K562 (cell line): ENCODE data around the gene PSMC4. TPM values are rescaled to one million over a fixed set of nuclear protein-coding genes. Genes with fewer than 3 reads are reported as not detected.

ENCODE experiments used
- ATAC-seq: fragments of 200-7000 bp; cut with Tn5 transposase; 3 replicates; pipeline ENCODE4 v1.9.1; 2020; ENCODE audit warnings: moderate library complexity
- BruUV-seq: library from RNA; stranded (reverse); fragments of 400-500 nt; replicated peaks from 2 replicates; lab custom pipeline; 2021; lab: Mats Ljungman, UMichigan
- CTCF ChIA-PET: fragments of 300-600 bp; formaldehyde crosslinking; extraction: SDS; loops from one replicate; lab custom pipeline; 2021; ENCODE audit warnings: low intra/inter-chr PET ratio; lab: Yijun Ruan, JAX
- POLR2A ChIA-PET: fragments of 300-600, 350-650 bp; sonication (Branson Sonifier 250); formaldehyde crosslinking; extraction: SDS; loops from one replicate; lab custom pipeline; 2021; ENCODE audit warnings: antibody characterized with exemption, inconsistent platforms; lab: Yijun Ruan, JAX
- DNase-seq, 4 experiments: peaks; one replicate each; pipeline versions ENCODE4 v3.0.0 to v3.0.0-alpha.2; 2011 to 2018; ENCODE audit warnings: low spot score in 3 of 4, mixed read lengths in 3 of 4; ENCODE audit errors: extremely low read depth in 1 of 4
- FAIRE-seq: peaks from 2 replicates; lab custom pipeline; 2011; peaks lifted over from hg19 to GRCh38; lab: Jason Lieb, UNC
- H2AFZ ChIP-seq: 2 replicates; pipeline ENCODE4 v1.6.0; 2011; ENCODE audit warnings: low read depth, low read length, control low read depth, inconsistent platforms
- H3K27ac ChIP-seq: fragments of 200-600 bp; 3 replicates; pipeline ENCODE4 v1.8.0; 2011; ENCODE audit warnings: low read depth, mild to moderate bottlenecking, control low read depth, inconsistent platforms, low read length, moderate library complexity, mixed read lengths; ENCODE audit errors: extremely low read depth
- H3K27me3 ChIP-seq, 2 experiments: fragments of 300-600 bp in 1 of 2; 2 replicates in 1 of 2; 3 replicates in 1 of 2; pipeline versions ENCODE4 v1.6.0 to v1.8.0; 2011; ENCODE audit warnings: inconsistent platforms in 2 of 2, low read length in 2 of 2, mild to moderate bottlenecking in 1 of 2, mixed read lengths in 1 of 2, moderate library complexity in 1 of 2; ENCODE audit not compliant: control insufficient read depth in 2 of 2, insufficient read depth in 2 of 2
- H3K36me3 ChIP-seq: fragments of 300-600 bp; 3 replicates; pipeline ENCODE4 v1.8.0; 2011; ENCODE audit warnings: mild to moderate bottlenecking, low read length, inconsistent platforms; ENCODE audit not compliant: control insufficient read depth, insufficient read depth
- H3K4me1 ChIP-seq, 2 experiments: fragments of 200-600 bp in 1 of 2; replicated peaks in 1 of 2; 2 replicates in 1 of 2; 3 replicates in 1 of 2; pipeline versions ENCODE4 v1.5.1 to v1.8.0; 2011; ENCODE audit warnings: inconsistent platforms in 2 of 2, low read length in 2 of 2, mild to moderate bottlenecking in 1 of 2, mixed read lengths in 1 of 2, moderate library complexity in 1 of 2; ENCODE audit not compliant: control insufficient read depth in 2 of 2, insufficient read depth in 2 of 2
- H3K4me2 ChIP-seq: 2 replicates; pipeline ENCODE4 v1.6.1; 2011; ENCODE audit warnings: low read length, control low read depth, inconsistent platforms, mixed read lengths; ENCODE audit not compliant: insufficient read depth
- H3K4me3 ChIP-seq: fragments of 200-600 bp; sonication (generic), shearing (Covaris generic); 2 replicates; pipeline ENCODE4 v1.5.1; 2016; ENCODE audit warnings: control low read depth, inconsistent platforms
- H3K79me2 ChIP-seq: fragments of 200-600 bp; 3 replicates; pipeline ENCODE4 v1.8.0; 2011; ENCODE audit warnings: low read length, inconsistent platforms; ENCODE audit not compliant: control insufficient read depth, insufficient read depth
- H3K9ac ChIP-seq, 2 experiments: 2 replicates each; pipeline versions ENCODE4 v1.6.0 to v1.6.1; 2011; ENCODE audit warnings: low read depth in 2 of 2, low read length in 2 of 2, control low read depth in 1 of 2, inconsistent platforms in 1 of 2, mild to moderate bottlenecking in 1 of 2, mixed read lengths in 1 of 2; ENCODE audit not compliant: insufficient read depth in 1 of 2
- H3K9me1 ChIP-seq: one replicate; pipeline ENCODE4 v1.6.0; 2011; ENCODE audit warnings: inconsistent platforms, mild to moderate bottlenecking, low read length, moderate library complexity; ENCODE audit not compliant: control insufficient read depth, insufficient read depth
- H3K9me3 ChIP-seq: replicated peaks from 2 replicates; pipeline ENCODE4 v1.5.1; 2011; ENCODE audit warnings: low read depth, low read length, inconsistent platforms; ENCODE audit not compliant: control insufficient read depth, insufficient read depth
- H4K20me1 ChIP-seq: replicated peaks from 2 replicates; pipeline ENCODE4 v1.6.1; 2011; ENCODE audit warnings: low read length, inconsistent platforms, mixed read lengths; ENCODE audit not compliant: control insufficient read depth, insufficient read depth
- ELF2 ChIP-seq: fragments of 250-450 bp; sonication (Bioruptor Pico); IDR thresholded peaks from 2 replicates; pipeline ENCODE4 v1.5.0; 2021; ENCODE audit warnings: mild to moderate bottlenecking
- GATA2 ChIP-seq: sonication (generic); formaldehyde crosslinking; IDR thresholded peaks from 2 replicates; pipeline ENCODE4 v1.4.0; 2020; ENCODE audit warnings: mild to moderate bottlenecking, missing genetic modification reagents
- MTA1 ChIP-seq: fragments of 450-650 bp; IDR thresholded peaks from 2 replicates; pipeline ENCODE4 v1.6.1; 2017; ENCODE audit warnings: borderline replicate concordance
- NFYB ChIP-seq: IDR thresholded peaks from 2 replicates; pipeline ENCODE4 v1.6.1; 2011; ENCODE audit warnings: mild to moderate bottlenecking, moderate library complexity; ENCODE audit not compliant: insufficient read length; ENCODE audit errors: extremely low read depth
- POLR2H ChIP-seq: IDR thresholded peaks from 2 replicates; pipeline ENCODE4 v1.6.1; 2016; ENCODE audit warnings: missing genetic modification characterization, low read depth, mild to moderate bottlenecking, control low read depth, missing compliant biosample characterization, moderate library complexity
- RFX7 ChIP-seq: fragments of 250-450 bp; sonication (Bioruptor Pico); IDR thresholded peaks from 2 replicates; pipeline ENCODE4 v1.5.1; 2021; ENCODE audit warnings: mild to moderate bottlenecking
- RNF2 ChIP-seq: sonication (generic); IDR thresholded peaks from 2 replicates; pipeline ENCODE4 v1.6.1; 2016
- TRIM24 ChIP-seq, 2 experiments: fragments of 450-650 bp; IDR thresholded peaks; 2 replicates each; pipeline ENCODE4 v1.6.1; 2016
- TRIM28 ChIP-seq: fragments of 450-650 bp; IDR thresholded peaks from 2 replicates; pipeline ENCODE4 v1.6.1; 2017
- WGBS: fragments of 100-300 bp; shearing (Covaris generic); methylation state at CpG from one replicate; pipeline ENCODE4 v1.1.6; 2016; ENCODE audit warnings: low coverage, mixed read lengths; ENCODE audit not compliant: insufficient coverage; ENCODE audit errors: missing lambda C conversion rate; 5-methylcytosine and 5-hydroxymethylcytosine counted together
- in situ Hi-C: fragments of 300-500 bp; cut with MboI; formaldehyde crosslinking; loops from 4 replicates; pipeline ENCODE4 v1.15.0; 2018; ENCODE audit warnings: inconsistent platforms, mixed read lengths
- intact Hi-C: fragments of 100-400 bp; cut with micrococcal nuclease; formaldehyde crosslinking; loops from 2 replicates; pipeline ENCODE4 v1.14.2; 2022
- polyA plus RNA-seq, 8 experiments: library from polyadenylated mRNA; depleted of rRNA in 4 of 8; stranded (reverse) in 5 of 8; unstranded in 3 of 8; fragments of >200 nt; fragmentation: Nextera tagmentation in 2 of 8; fragmentation: Illumina TruSeq in 1 of 8; extraction: Ambion mirVana in 2 of 8; extraction: Trizol in 1 of 8; gene quantifications; 2 replicates each; pipeline versions ENCODE4 v1.2.1 to v1.2.3, GENCODE V29; 2011 to 2014; ENCODE audit warnings: inconsistent platforms in 1 of 8, missing spikeins in 1 of 8
- total RNA-seq, 7 experiments: library from RNA; depleted of rRNA in 6 of 7; stranded (reverse); fragments of >200 nt in 6 of 7; fragmentation: Illumina TruSeq in 2 of 7; extraction: Trizol in 2 of 7; gene quantifications; 2 replicates each; pipeline versions ENCODE4 v1.2.1 to v1.2.3, GENCODE V29; 2011 to 2021; ENCODE audit warnings: low replicate concordance in 1 of 7

The PSMC4 gene
- total and polyA plus RNA-seq, 9 of the 15 experiments (the other 6 are each of a cell fraction or from before 2014, with no cell fraction given), result 45.9 to 475 (median 142) TPM

DNA sequence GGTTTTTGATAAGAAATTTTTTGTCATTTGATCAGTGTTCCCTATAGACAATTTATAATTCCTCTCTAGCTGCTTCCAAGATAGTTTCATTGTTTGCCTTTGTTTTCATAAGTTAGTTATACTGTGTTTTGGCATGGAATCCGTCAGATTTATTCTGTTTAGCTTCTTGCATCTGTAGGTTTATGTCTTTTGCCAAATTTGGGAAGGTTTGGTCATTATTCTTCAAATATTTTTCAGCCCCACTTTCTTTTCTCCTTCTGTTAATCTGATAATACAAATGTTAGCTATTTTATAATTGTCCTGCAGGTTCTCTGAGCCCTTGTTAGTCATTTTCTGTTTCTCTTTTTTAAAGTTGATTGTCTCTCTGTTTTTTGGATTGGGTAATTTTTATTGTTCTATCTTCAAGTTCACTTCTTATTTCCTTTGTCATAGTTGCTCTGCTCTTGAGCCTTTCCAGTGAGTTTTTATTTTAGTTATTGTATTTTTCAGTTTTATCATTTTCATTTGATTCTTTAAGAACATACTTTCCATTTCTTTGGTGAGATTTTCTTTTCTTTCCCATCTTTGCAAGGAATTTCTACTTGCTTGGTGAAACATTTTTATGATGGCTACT is 30.6 kb upstream of the PSMC4 start:
- intact Hi-C loops (no loop called here), in situ Hi-C loops (no loop called here)
- ChIA-PET POLR2A (interaction anchor here (0.6 to 0.7 kb wide), 3 partner anchors 25 to 95 kb away, joined by 3 to 4 read pairs (median 4); no protein-coding TSS in a partner anchor), CTCF (no interaction called here)
- H3K9me3 ChIP-seq, result no peaks in the 10 kb centered on the region; the same call in 1 of the 2 replicates
- no peaks in the 10 kb centered on the region for H3K9me1 ChIP-seq
- H3K4me3 ChIP-seq, result no peak overlapping the region
- H4K20me1 ChIP-seq, result no peaks in the 10 kb centered on the region
- H3K36me3 ChIP-seq, result no peaks in the 10 kb centered on the region
- H3K79me2 ChIP-seq, result no peaks in the 10 kb centered on the region
- H3K4me2 ChIP-seq, result no peak overlapping the region
- no peaks in the 10 kb centered on the region; a peak in 1 of 5 replicates for H3K27me3 ChIP-seq
- BruUV-seq, result no TSS peak
- peaks cover 0 to 5% of the 10 kb centered on the region in 2 experiments; a peak in 2 of 5 replicates for H3K4me1 ChIP-seq
- no peak overlapping the region for H3K9ac ChIP-seq
- peak in 1 of 2 experiments; percentile 25; a peak in 1 of 4 replicates for TF ChIP-seq TRIM24 (IDR thresholded peaks at IDR 0.05)
- TF ChIP-seq TRIM28, result peak; percentile 61; the same call in 1 of the 2 replicates
- no peak for TF ChIP-seq RNF2
- TF ChIP-seq MTA1, result no peak
- H3K27ac ChIP-seq, result no peak overlapping the region
- ATAC-seq (no peak), DNase-seq (no peak), FAIRE-seq (no peak)
- WGBS, result 11% methylated on average over 1 of the region's 1 CpG
- no peak overlapping the region for H2AFZ ChIP-seq

DNA sequence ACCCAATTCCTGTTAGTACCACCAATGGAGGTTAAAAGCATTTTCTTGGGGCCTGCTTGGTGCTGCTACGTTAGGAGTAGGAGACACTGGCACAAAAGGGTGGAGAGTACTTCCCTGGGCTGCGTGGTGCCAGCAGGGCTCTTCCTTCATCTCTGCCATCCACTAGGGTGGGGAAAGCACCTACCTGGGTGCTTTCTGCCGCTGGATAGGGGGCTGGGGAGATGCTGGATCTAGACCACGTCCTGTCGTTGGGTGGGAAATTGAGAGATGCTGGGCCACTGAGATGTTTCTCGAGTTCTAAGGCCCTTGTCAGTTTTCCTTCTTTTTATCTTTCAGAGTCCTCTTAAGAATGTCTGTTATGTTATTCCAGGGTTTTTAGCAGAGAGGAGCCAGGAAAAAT is 29.8 kb upstream of the PSMC4 start:
- no peaks in the 10 kb centered on the region for H3K4me1 ChIP-seq
- H4K20me1 ChIP-seq, result no peaks in the 10 kb centered on the region
- H3K9me3 ChIP-seq, result no peaks in the 10 kb centered on the region; the same call in 1 of the 2 replicates
- H3K4me3 ChIP-seq, result no peak overlapping the region
- H3K27ac ChIP-seq, result no peak overlapping the region
- no TSS peak for BruUV-seq
- no peak overlapping the region for H3K4me2 ChIP-seq
- no peaks in the 10 kb centered on the region for H3K9me1 ChIP-seq
- no peaks in the 10 kb centered on the region for H3K27me3 ChIP-seq
- no peak for FAIRE-seq
- intact Hi-C loops, result no loop called here
- ChIA-PET POLR2A (no interaction called here), CTCF (no interaction called here)
- H2AFZ ChIP-seq, result no peak overlapping the region
- no peak overlapping the region for H3K9ac ChIP-seq
- in situ Hi-C loops, result no loop called here
- no peak for ATAC-seq
- H3K79me2 ChIP-seq, result no peaks in the 10 kb centered on the region
- WGBS, result 10% methylated on average over 6 of the region's 6 CpGs
- no peak for DNase-seq
- H3K36me3 ChIP-seq, result no peaks in the 10 kb centered on the region
- TF ChIP-seq ELF2 (no peak), POLR2H (no peak), NFYB (no peak), RFX7 (CRISPR knock-in tag) (no peak), GATA2 (CRISPR knock-in tag) (no peak)
